IMR-90 (cell line): ENCODE data around the gene SLC12A8. TPM values are rescaled to one million over a fixed set of nuclear protein-coding genes. Genes with fewer than 3 reads are reported as not detected.
A peak's percentile ranks its signal among the peaks of the same experiment; 100 is the strongest.

Source experiments
- ATAC-seq: fragments of 200-7000 bp; cut with Tn5 transposase; 2 replicates; pipeline ENCODE4 v1.9.1; 2020; ENCODE audit warnings: low read depth, mild to moderate bottlenecking, moderate library complexity
- BruUV-seq: library from RNA; stranded (reverse); fragments of 400-500 nt; replicated peaks from 2 replicates; lab custom pipeline; 2021; lab: Mats Ljungman, UMichigan
- CTCF ChIA-PET: fragments of 300-600 bp; formaldehyde crosslinking; extraction: SDS; loops from one replicate; lab custom pipeline; 2021; ENCODE audit warnings: antibody characterized with exemption; lab: Yijun Ruan, JAX
- POLR2A ChIA-PET: fragments of 300-600 bp; sonication (Branson Sonifier 250); formaldehyde crosslinking; loops from one replicate; lab custom pipeline; 2022; ENCODE audit warnings: antibody characterized with exemption; ENCODE audit not compliant: unreplicated experiment; lab: Charles Lee
- DNase-seq: peaks from one replicate; pipeline ENCODE4 v3.0.0; 2013
- H2AFZ ChIP-seq: replicated peaks from 2 replicates; pipeline ENCODE3; 2013; ENCODE audit warnings: low read length, mild to moderate bottlenecking; ENCODE audit not compliant: poor library complexity
- H2AK5ac ChIP-seq: 2 replicates; pipeline ENCODE4 v1.6.1; 2013; ENCODE audit warnings: low read depth, low read length, inconsistent platforms
- H2AK9ac ChIP-seq: replicated peaks from 2 replicates; pipeline ENCODE3; 2013; ENCODE audit warnings: mild to moderate bottlenecking, low read depth, low read length, moderate library complexity; ENCODE audit not compliant: poor library complexity
- H2BK120ac ChIP-seq: 2 replicates; pipeline ENCODE4 v1.6.1; 2013; ENCODE audit warnings: low read depth, low read length, inconsistent platforms
- H2BK15ac ChIP-seq: 3 replicates; pipeline ENCODE4 v1.6.1; 2013; ENCODE audit warnings: low read depth, low read length, inconsistent platforms
- H2BK20ac ChIP-seq: 2 replicates; pipeline ENCODE4 v1.6.1; 2013; ENCODE audit warnings: low read depth, mild to moderate bottlenecking, inconsistent platforms, low read length, moderate library complexity
- H2BK5ac ChIP-seq: 2 replicates; pipeline ENCODE4 v1.6.1; 2013; ENCODE audit warnings: mild to moderate bottlenecking, low read depth, low read length, inconsistent platforms; ENCODE audit not compliant: poor library complexity, severe bottlenecking
- H3K14ac ChIP-seq: replicated peaks from 2 replicates; pipeline ENCODE4 v1.6.1; 2013; ENCODE audit warnings: low read depth, low read length, inconsistent platforms
- H3K18ac ChIP-seq: 2 replicates; pipeline ENCODE4 v1.6.1; 2013; ENCODE audit warnings: low read depth, low read length, control low read depth
- H3K23ac ChIP-seq: 2 replicates; pipeline ENCODE4 v1.6.1; 2013; ENCODE audit warnings: low read depth, low read length, inconsistent platforms
- H3K27ac ChIP-seq: 2 replicates; pipeline ENCODE4 v1.5.1; 2013; ENCODE audit warnings: mild to moderate bottlenecking, control low read depth, low read length; ENCODE audit not compliant: insufficient read depth
- H3K27me3 ChIP-seq: 2 replicates; pipeline ENCODE4 v1.6.1; 2013; ENCODE audit warnings: low read length; ENCODE audit not compliant: control insufficient read depth, insufficient read depth
- H3K36me3 ChIP-seq: 2 replicates; pipeline ENCODE4 v1.6.1; 2013; ENCODE audit warnings: low read length, mixed read lengths; ENCODE audit not compliant: control insufficient read depth, insufficient read depth
- H3K4ac ChIP-seq: 2 replicates; pipeline ENCODE4 v1.6.1; 2013; ENCODE audit warnings: low read depth, low read length, inconsistent platforms
- H3K4me1 ChIP-seq: 2 replicates; pipeline ENCODE4 v1.6.1; 2013; ENCODE audit warnings: low read length, mixed read lengths; ENCODE audit not compliant: control insufficient read depth, insufficient read depth
- H3K4me2 ChIP-seq: 2 replicates; pipeline ENCODE4 v1.6.1; 2013; ENCODE audit warnings: low read depth, mild to moderate bottlenecking, control low read depth, low read length, moderate library complexity
- H3K4me3 ChIP-seq: 2 replicates; pipeline ENCODE4 v1.5.1; 2013; ENCODE audit warnings: low read depth, mild to moderate bottlenecking, control low read depth, low read length, moderate library complexity; ENCODE audit not compliant: insufficient read depth
- H3K56ac ChIP-seq: 2 replicates; pipeline ENCODE4 v1.6.1; 2013; ENCODE audit warnings: low read length, inconsistent platforms; ENCODE audit not compliant: insufficient read depth; ENCODE audit errors: extremely low read depth
- H3K79me1 ChIP-seq, 2 experiments: 2 replicates each; pipeline ENCODE4 v1.6.1; 2013; ENCODE audit warnings: low read length in 2 of 2, inconsistent platforms in 1 of 2, low read depth in 1 of 2
- H3K9ac ChIP-seq: 2 replicates; pipeline ENCODE4 v1.6.1; 2013; ENCODE audit warnings: low read depth, low read length, control low read depth
- H3K9me1 ChIP-seq: 2 replicates; pipeline ENCODE4 v1.6.1; 2013; ENCODE audit warnings: low read length, inconsistent platforms; ENCODE audit not compliant: insufficient read depth
- H3K9me3 ChIP-seq: 2 replicates; pipeline ENCODE4 v1.6.1; 2013; ENCODE audit warnings: low read length; ENCODE audit not compliant: control insufficient read depth, insufficient read depth
- H4K20me1 ChIP-seq: 2 replicates; pipeline ENCODE4 v1.6.1; 2013; ENCODE audit warnings: low read length, inconsistent platforms; ENCODE audit not compliant: insufficient read depth
- H4K5ac ChIP-seq: 2 replicates; pipeline ENCODE4 v1.6.1; 2013; ENCODE audit warnings: mild to moderate bottlenecking, low read depth, low read length, control low read depth
- H4K8ac ChIP-seq, 2 experiments: 2 replicates each; pipeline ENCODE4 v1.6.1; 2013; ENCODE audit warnings: low read depth in 2 of 2, low read length in 2 of 2, control low read depth in 1 of 2, inconsistent platforms in 1 of 2
- H4K91ac ChIP-seq: 2 replicates; pipeline ENCODE4 v1.6.1; 2013; ENCODE audit warnings: low read depth, low read length, inconsistent platforms; ENCODE audit not compliant: insufficient read depth
- BHLHE40 ChIP-seq: fragments of 150-350 bp; IDR thresholded peaks from 2 replicates; pipeline ENCODE4 v1.6.1; 2016; ENCODE audit warnings: mild to moderate bottlenecking, low read depth, low read length
- CEBPB ChIP-seq: IDR thresholded peaks from 2 replicates; pipeline ENCODE4 v1.6.1; 2012; ENCODE audit warnings: low read depth, low read length, improper control_type of control experiment
- WGBS, 2 experiments: methylation state at CpG; one replicate each; pipeline versions ENCODE4 v1.1.5 to v1.1.7; 2013; ENCODE audit warnings: missing lambda C conversion rate in 2 of 2; ENCODE audit not compliant: insufficient read length in 1 of 2; ENCODE audit errors: extremely low coverage in 2 of 2; 5-methylcytosine and 5-hydroxymethylcytosine counted together
- dilution Hi-C: fragments of 300-500 bp; cut with HindIII; formaldehyde crosslinking; loops from one replicate; pipeline ENCODE4 v1.14.3; 2018; ENCODE audit warnings: low sequenced_read_pairs; ENCODE audit not compliant: unreplicated experiment
- in situ Hi-C: fragments of 300-500 bp; cut with MboI; formaldehyde crosslinking; loops from 3 replicates; pipeline ENCODE4 v1.14.3; 2019; ENCODE audit warnings: low sequenced_read_pairs, inconsistent platforms, mixed read lengths
- intact Hi-C: fragments of 100-400 bp; cut with micrococcal nuclease; formaldehyde crosslinking; loops from 2 replicates; pipeline ENCODE4 v1.10.0; 2022
- polyA plus RNA-seq, 3 experiments: library from polyadenylated mRNA; depleted of rRNA; stranded (reverse); fragments of >200 nt; gene quantifications; 2 replicates each; pipeline ENCODE4 v1.2.3, GENCODE V29; 2012; ENCODE audit warnings: low replicate concordance in 1 of 3
- total RNA-seq: library from RNA; depleted of rRNA; stranded (reverse); fragments of >200 nt; gene quantifications from 2 replicates; pipeline ENCODE4 v1.2.3, GENCODE V29; 2012

The SLC12A8 gene
- total and polyA plus RNA-seq, 2 of the 4 experiments (the other 2 are of a cell fraction) = 2.2 to 4.3 TPM

DNA sequence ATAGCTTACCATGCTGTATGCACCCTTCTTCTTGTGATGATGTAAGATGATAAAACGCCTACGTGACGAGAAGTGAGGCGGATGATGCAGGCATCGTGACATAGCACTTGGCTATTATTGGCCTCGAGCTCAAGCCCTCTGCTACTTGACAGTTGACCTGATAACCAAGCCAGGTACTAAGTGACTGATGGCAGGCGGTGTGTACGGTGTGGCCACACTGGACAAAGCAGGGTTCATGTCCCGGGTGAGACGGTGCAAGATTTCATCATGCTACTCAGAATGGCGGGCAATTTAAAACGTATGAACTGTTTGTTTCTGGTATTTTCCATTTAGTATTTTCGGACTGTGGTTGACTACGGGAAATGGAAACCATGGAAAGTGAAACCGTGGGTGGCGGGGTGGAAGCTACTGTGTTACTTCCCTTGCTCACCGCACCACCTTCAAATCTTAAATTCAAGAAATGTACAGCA lies 57.7 kb downstream of the SLC12A8 start:
- no peak overlapping the region for H2AK9ac ChIP-seq
- intact Hi-C loops = no loop called here
- no peaks in the 10 kb centered on the region for H3K79me1 ChIP-seq
- H3K4ac ChIP-seq = no peak overlapping the region
- no peaks in the 10 kb centered on the region for H4K20me1 ChIP-seq
- no peak overlapping the region for H4K8ac ChIP-seq
- 91% methylated on average over 6 of the region's 17 CpGs; no CpG with 5 or more reads in 1 of the 2 experiments for WGBS, 2 experiments
- H4K5ac ChIP-seq = no peak overlapping the region
- no peak overlapping the region for H4K91ac ChIP-seq
- POLR2A ChIA-PET = no interaction called here
- no peak overlapping the region for H3K4me3 ChIP-seq
- no peak overlapping the region for H2BK15ac ChIP-seq
- no peaks in the 10 kb centered on the region for H3K36me3 ChIP-seq
- no peak overlapping the region for H3K56ac ChIP-seq
- no peak overlapping the region for H3K18ac ChIP-seq
- no peak overlapping the region for H3K4me2 ChIP-seq
- no peak overlapping the region for H2BK120ac ChIP-seq
- H3K9me3 ChIP-seq = no peaks in the 10 kb centered on the region
- no peak for DNase-seq
- H3K27ac ChIP-seq = no peak overlapping the region
- dilution Hi-C loops = no loop called here
- no peak overlapping the region for H3K14ac ChIP-seq
- no peak overlapping the region for H3K23ac ChIP-seq
- no peak overlapping the region for H3K9ac ChIP-seq
- no peak overlapping the region for H2BK5ac ChIP-seq
- H2BK20ac ChIP-seq = no peak overlapping the region
- H3K9me1 ChIP-seq = peaks cover 5% of the 10 kb centered on the region; the same call in 1 of the 2 replicates
- no peaks in the 10 kb centered on the region for H3K27me3 ChIP-seq
- no TSS peak for BruUV-seq
- peak overlapping the region; percentile 5; the same call in 1 of the 2 replicates for H2AK5ac ChIP-seq
- in situ Hi-C loops = no loop called here
- CTCF ChIA-PET = no interaction called here
- no peak for TF ChIP-seq BHLHE40
- no peak for TF ChIP-seq CEBPB
- H2AFZ ChIP-seq = no peak overlapping the region
- peaks cover 1% of the 10 kb centered on the region; the same call in 1 of the 2 replicates for H3K4me1 ChIP-seq
- ATAC-seq = no peak
